GM20000 (cell line): ENCODE results near the gene MAPKAPK2.

ENCODE experiments used
- DNase-seq: peaks from one replicate; pipeline ENCODE4 v3.0.0; 2012; ENCODE audit warnings: low spot score
- TF ChIP-seq, protein P1 (sequence below): IDR thresholded peaks from 2 replicates; pipeline ENCODE4 v1.5.1; 2012; ENCODE audit warnings: mild to moderate bottlenecking, control low read depth; ENCODE audit errors: extremely low read depth, missing control alignments

Gene MAPKAPK2

GRCh38 chr1:206674745-206675175 lies 9.9 kb upstream of the MAPKAPK2 start:
- DNase-seq = no peak
- TF ChIP-seq, protein P1, sequence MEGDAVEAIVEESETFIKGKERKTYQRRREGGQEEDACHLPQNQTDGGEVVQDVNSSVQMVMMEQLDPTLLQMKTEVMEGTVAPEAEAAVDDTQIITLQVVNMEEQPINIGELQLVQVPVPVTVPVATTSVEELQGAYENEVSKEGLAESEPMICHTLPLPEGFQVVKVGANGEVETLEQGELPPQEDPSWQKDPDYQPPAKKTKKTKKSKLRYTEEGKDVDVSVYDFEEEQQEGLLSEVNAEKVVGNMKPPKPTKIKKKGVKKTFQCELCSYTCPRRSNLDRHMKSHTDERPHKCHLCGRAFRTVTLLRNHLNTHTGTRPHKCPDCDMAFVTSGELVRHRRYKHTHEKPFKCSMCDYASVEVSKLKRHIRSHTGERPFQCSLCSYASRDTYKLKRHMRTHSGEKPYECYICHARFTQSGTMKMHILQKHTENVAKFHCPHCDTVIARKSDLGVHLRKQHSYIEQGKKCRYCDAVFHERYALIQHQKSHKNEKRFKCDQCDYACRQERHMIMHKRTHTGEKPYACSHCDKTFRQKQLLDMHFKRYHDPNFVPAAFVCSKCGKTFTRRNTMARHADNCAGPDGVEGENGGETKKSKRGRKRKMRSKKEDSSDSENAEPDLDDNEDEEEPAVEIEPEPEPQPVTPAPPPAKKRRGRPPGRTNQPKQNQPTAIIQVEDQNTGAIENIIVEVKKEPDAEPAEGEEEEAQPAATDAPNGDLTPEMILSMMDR = no peak

GRCh38 chr1:206676499-206676898 lies 8.2 kb upstream of the MAPKAPK2 start:
- no peak for DNase-seq
- TF ChIP-seq, protein P1 = no peak

DNA sequence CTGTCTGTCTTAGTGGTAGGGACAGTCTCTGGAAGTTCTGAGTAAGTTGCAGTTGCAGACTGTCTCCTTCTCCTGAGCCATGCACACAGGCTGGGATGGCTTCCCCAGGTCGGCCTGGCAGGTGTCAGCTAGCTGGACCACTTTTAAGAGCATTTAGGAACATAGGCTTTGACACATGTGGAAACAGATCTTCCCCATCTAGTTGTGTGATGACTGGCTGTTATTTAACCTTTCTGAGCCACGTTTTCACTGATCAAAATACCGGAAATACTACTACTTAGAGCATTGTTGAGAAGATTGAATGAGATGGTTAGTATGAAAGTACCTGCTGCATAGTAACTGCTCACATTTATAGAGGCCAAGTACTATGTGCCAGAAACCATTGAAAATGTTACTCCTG lies 6.2 kb upstream of the MAPKAPK2 start:
- no peak for DNase-seq
- TF ChIP-seq, protein P1 = no peak

DNA sequence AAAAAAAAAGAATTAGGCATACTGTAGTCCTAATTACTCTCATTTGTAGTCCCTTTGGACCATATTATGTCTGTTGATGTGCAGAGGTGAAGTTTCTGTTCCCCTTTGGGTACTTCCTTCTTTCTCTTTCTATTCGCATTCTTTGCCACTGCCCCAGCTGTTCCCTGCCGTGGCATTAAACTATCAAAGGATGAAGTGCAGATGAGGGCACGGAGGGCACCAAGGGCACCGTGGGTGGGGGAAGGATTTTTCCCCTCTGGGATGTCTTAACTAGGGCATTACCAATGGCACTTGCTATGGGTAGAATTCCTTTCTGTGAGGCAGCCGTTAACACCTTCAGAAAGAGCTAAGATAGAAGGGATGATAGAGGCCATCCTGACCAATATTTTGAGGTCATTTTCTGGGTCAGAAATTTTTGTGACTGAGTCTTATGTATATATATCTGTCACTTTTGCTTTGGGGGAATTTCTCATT lies 4.9 kb upstream of the MAPKAPK2 start:
- DNase-seq = peak; percentile 79
- TF ChIP-seq, protein P1 = no peak

- TF ChIP-seq, protein P1 = no peak
- no peak for DNase-seq
These were observed 4.4 kb upstream of the MAPKAPK2 start for GRCh38 chr1:206680279-206680678.

DNA sequence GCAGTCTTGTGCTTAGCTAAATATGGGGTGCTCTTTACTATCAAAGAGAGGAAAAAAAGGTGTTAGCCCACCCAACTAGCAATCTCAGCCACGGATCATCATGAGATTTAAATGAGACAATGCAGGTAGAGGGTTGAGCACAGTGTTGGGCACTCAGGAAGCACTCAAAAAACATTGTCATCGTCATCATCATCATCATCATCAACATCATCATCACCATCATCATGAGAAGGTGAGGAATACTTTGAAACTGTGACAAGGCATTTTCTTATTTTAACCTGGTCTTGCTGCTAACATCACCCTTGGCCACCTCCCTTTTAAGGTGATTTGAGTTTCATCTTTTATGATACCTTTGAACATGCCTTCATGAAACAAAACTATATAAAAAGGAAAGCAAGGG lies 3.3 kb upstream of the MAPKAPK2 start:
- TF ChIP-seq, protein P1 = no peak
- DNase-seq = no peak

GRCh38 chr1:206682111-206682510 lies 2.6 kb upstream of the MAPKAPK2 start:
- TF ChIP-seq, protein P1 = no peak
- DNase-seq = peak; percentile 45
